Activated T-helper 1 cell treated with anti-CD3 and anti-CD28 coated beads, Interleukin-12 subunit alpha, Interleukin-12 subunit beta, Interleukin-2, Interleukin-4 antibody, amounts not matched to agents 30 ng/mL and 10 ng/mL and 1 ng/mL, durations not matched to agents 14 hours and 24 hours and 36 hours (primary cell): Measurements from ENCODE around the gene GINM1. TPM values are rescaled to one million over a fixed set of nuclear protein-coding genes. Genes with fewer than 3 reads are reported as not detected.
A peak's percentile ranks its signal among the peaks of the same experiment; 100 is the strongest.

ENCODE experiments used
- DNase-seq: peaks from one replicate; pipeline ENCODE4 v3.0.0; 2021; ENCODE audit warnings: low spot score
- H3K27ac Mint-ChIP-seq: one replicate; pipeline ENCODE4 v1.8.0; 2021; ENCODE audit warnings: mild to moderate bottlenecking, mixed read lengths
- H3K27me3 Mint-ChIP-seq: one replicate; pipeline ENCODE4 v1.8.0; 2022; ENCODE audit warnings: mild to moderate bottlenecking, moderate library complexity, mixed read lengths; ENCODE audit not compliant: insufficient read depth
- H3K36me3 Mint-ChIP-seq: one replicate; pipeline ENCODE4 v1.8.0; 2021; ENCODE audit warnings: low read depth, mixed read lengths
- H3K4me1 Mint-ChIP-seq: one replicate; pipeline ENCODE4 v1.8.0; 2021; ENCODE audit warnings: low read depth, mixed read lengths
- H3K4me3 Mint-ChIP-seq: one replicate; pipeline ENCODE4 v1.8.0; 2021; ENCODE audit warnings: mild to moderate bottlenecking, moderate library complexity, mixed read lengths
- H3K9me3 Mint-ChIP-seq: one replicate; pipeline ENCODE4 v1.8.0; 2021; ENCODE audit warnings: mixed read lengths
- intact Hi-C: fragments of 100-400 bp; cut with micrococcal nuclease; formaldehyde crosslinking; loops from one replicate; pipeline ENCODE4 v1.15.1; 2024
- total RNA-seq: library from RNA; stranded (reverse); gene quantifications from 2 replicates; pipeline ENCODE4 v1.2.3, GENCODE V29; 2022

Gene GINM1
- total RNA-seq, 1 donor from 2014 or later: 15.4 TPM

DNA sequence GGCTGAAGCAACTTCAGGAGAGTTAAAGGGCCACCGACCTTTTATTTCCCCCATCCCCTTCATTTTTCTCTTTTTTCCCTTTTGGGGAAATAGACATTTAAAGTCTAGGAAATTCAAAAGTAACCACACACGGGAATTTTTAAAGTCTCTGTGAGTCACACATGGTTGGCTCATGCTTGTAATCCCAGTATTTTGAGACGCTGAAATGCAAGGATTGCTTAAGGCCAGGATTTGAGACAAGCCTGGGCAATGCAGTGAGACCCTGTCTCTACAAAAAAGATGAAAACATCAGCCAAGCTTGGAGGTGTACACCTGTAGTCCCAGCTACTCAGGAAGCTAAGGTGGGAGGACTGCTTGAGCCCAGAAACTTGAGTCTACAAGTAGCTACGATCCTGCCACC is 48.2 kb downstream of the GINM1 start:
- intact Hi-C loops: no loop called here
- Mint-ChIP-seq H3K4me1 (no peaks in the 10 kb centered on the region), H3K4me3 (no peak overlapping the region), H3K27me3 (no peaks in the 10 kb centered on the region), H3K36me3 (peaks cover 16% of the 10 kb centered on the region), H3K9me3 (peaks cover 4% of the 10 kb centered on the region), H3K27ac (no peak overlapping the region)
- DNase-seq: no peak

DNA sequence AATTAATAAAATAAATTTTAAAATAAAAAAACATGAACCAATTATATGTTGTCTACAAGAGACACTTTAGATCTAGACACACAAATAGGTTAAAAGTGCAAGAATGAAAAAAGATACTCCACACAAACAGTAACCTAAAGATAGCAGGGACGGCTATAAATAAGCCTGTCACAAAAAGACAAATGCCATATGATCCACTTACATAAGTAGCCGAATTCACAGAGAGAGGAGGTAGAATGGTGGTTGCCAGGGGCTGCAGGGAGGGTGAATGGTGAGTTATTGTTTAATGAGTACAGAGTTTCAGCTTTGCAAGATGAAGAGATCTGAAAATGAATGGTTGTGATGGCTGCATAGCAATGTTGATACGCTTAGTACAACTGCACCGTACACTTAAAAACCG is 49.6 kb downstream of the GINM1 start:
- Mint-ChIP-seq H3K36me3 (peaks cover 23% of the 10 kb centered on the region), H3K4me1 (no peaks in the 10 kb centered on the region), H3K4me3 (no peak overlapping the region), H3K27me3 (no peaks in the 10 kb centered on the region), H3K9me3 (peaks cover 4% of the 10 kb centered on the region), H3K27ac (no peak overlapping the region)
- no peak for DNase-seq
- intact Hi-C loops: no loop called here

DNA sequence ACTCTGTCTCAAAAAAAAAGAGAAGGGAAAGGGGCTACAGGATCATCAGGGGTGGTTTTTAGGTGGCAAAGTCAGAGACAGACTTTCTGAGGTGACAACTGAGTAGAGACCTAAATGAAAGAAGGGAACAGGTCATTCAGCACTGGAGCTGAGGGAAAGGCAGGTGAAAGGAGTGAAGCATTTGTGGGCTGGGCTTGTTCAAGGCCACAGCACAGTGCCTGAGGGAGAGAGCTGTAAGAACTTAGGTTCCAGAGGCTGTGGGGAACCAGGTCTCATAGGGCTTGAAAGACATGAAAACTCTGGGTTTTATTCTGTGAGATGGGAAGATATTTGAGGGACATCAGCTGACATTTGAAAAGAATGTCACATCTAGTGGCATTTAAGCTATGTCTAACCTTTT is 61.5 kb downstream of the GINM1 start:
- no peaks in the 10 kb centered on the region for H3K9me3 Mint-ChIP-seq
- no peak for DNase-seq
- no peaks in the 10 kb centered on the region for H3K27me3 Mint-ChIP-seq
- peaks cover 27% of the 10 kb centered on the region for H3K36me3 Mint-ChIP-seq
- H3K27ac Mint-ChIP-seq: no peak overlapping the region
- H3K4me1 Mint-ChIP-seq: peaks cover 6% of the 10 kb centered on the region
- intact Hi-C loops: no loop called here
- no peak overlapping the region for H3K4me3 Mint-ChIP-seq

DNA sequence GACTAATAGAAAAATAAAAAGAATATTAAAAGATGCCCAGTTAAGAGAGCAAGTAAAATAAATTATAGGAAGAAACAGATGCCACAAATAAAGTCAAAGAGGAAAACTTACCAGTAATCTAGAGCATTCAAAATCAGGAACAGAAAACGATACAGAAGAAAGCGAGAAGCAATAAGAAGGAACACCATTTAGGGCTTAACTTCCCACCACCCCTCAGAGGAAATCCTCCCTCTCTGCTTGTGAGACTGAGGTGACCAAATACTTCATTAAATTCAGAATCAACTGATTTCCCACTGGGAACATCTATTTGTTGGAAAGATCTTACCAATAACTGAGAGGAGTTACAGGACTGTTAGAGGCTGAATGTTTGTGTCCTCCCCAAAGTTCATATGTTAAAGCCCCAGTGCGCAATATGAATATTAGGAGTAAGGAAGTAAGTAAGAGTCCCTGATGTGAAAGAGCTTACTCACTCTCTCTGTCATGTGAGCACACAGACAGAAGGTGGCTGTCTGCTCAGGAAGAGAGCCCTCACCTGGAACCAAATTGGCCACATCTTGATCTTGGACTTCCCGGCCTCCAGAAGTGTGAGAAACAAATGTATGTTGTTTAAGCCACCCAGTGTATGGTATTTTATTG is 62.8 kb downstream of the GINM1 start:
- intact Hi-C loops: no loop called here
- no peaks in the 10 kb centered on the region for H3K27me3 Mint-ChIP-seq
- no peaks in the 10 kb centered on the region for H3K9me3 Mint-ChIP-seq
- peak overlapping the region; percentile 9 for H3K27ac Mint-ChIP-seq
- peaks cover 23% of the 10 kb centered on the region for H3K36me3 Mint-ChIP-seq
- H3K4me3 Mint-ChIP-seq: peak overlapping the region; percentile 5
- H3K4me1 Mint-ChIP-seq: peaks cover 6% of the 10 kb centered on the region
- DNase-seq: no peak

DNA sequence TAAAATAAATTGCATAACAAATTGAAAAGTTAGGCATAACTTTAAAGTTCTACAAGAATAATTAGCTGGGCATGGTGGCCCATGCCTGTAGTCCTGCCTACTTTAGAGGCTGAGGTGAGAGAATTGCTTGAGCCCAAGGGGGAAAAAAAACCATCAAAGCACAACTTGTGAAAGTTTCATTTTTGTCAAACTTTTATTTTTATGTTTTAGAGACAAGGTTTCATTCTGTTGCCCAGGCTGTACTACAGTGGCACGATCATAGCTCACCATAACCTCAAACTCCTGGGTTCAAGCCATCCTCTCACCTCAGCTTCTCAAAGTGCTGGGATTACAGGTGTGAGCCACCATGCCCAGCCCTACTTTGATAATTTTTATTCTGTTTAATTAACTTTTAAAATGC is 68.1 kb downstream of the GINM1 start:
- H3K36me3 Mint-ChIP-seq: peaks cover 18% of the 10 kb centered on the region
- no peaks in the 10 kb centered on the region for H3K27me3 Mint-ChIP-seq
- no peak overlapping the region for H3K4me3 Mint-ChIP-seq
- H3K27ac Mint-ChIP-seq: no peak overlapping the region
- DNase-seq: no peak
- H3K4me1 Mint-ChIP-seq: peaks cover 2% of the 10 kb centered on the region
- H3K9me3 Mint-ChIP-seq: no peaks in the 10 kb centered on the region
- intact Hi-C loops: no loop called here

DNA sequence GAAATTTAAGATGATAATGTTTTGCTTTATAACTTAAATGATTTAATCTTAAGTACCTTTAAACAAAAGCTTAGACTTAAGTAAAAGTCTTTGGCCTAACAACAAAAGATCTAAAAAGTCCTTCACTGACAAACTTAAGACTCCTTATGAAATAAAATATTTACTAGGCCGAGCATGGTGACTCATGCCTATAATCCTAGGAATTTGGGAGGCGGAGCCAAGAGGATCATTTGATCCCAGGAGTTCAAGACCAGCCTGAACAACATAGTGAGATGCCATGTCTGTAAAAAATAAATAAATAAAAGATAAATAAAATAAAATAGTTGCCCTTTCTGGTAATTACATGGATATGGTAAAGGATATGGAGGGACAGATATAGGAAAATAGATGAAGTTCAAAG is 69.9 kb downstream of the GINM1 start:
- intact Hi-C loops: no loop called here
- DNase-seq: no peak
- no peak overlapping the region for H3K4me3 Mint-ChIP-seq
- peaks cover 18% of the 10 kb centered on the region for H3K36me3 Mint-ChIP-seq
- H3K27ac Mint-ChIP-seq: no peak overlapping the region
- H3K9me3 Mint-ChIP-seq: no peaks in the 10 kb centered on the region
- no peaks in the 10 kb centered on the region for H3K4me1 Mint-ChIP-seq
- H3K27me3 Mint-ChIP-seq: no peaks in the 10 kb centered on the region

Other genes with a start within 250 kb of the GINM1 start
- 154 and 157 TPM in 2 replicates for gene TAB2, start 248.7 kb upstream of the GINM1 start, total RNA-seq
- 11.6 and 12.0 TPM in 2 replicates for gene SUMO4, start 166.1 kb upstream of the GINM1 start, total RNA-seq
- gene ZC3H12D, start 81.4 kb upstream of the GINM1 start, total RNA-seq: 94.7 and 96.7 TPM in 2 replicates
- gene PPIL4, start 20.3 kb upstream of the GINM1 start, total RNA-seq: 25.0 and 26.1 TPM in 2 replicates
- 20.8 and 22.1 TPM in 2 replicates for gene KATNA1, start 82.3 kb downstream of the GINM1 start, total RNA-seq
- gene LATS1, start 151.7 kb downstream of the GINM1 start, total RNA-seq: 33.1 and 34.0 TPM in 2 replicates
- 81.3 and 90.5 TPM in 2 replicates for gene NUP43, start 180.2 kb downstream of the GINM1 start, total RNA-seq
- gene PCMT1, start 183.4 kb downstream of the GINM1 start, total RNA-seq: 88.8 and 92.3 TPM in 2 replicates